ENCODE results near the gene GIT2. TPM values are rescaled to one million over a fixed set of nuclear protein-coding genes. Genes with fewer than 3 reads are reported as not detected.

The GIT2 gene
- total and polyA plus RNA-seq, 2 of the 13 experiments (the other 11 are each of a cell fraction or from before 2014, with no cell fraction given): 18.4 to 19.8 TPM

DNA sequence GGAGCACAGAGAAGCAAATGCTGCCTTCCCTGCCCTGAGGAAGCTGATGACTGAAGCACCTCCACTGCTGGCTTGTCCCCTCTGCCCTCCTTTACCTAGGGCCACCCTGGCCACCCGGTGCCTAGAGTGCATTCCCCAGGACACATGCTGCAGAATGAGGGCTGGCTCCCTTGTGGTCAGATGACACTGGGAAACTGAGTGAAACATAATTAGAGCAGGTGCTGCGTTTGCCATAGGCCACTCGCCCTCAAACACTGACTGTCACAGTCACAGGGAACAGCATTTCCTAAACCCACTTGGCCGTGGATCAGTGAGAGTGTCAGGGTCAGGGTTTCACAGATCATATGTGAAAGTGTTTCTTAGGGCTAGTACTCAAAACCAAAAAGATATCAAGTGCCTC is 80.1 kb downstream of the GIT2 start:
- H3K9me3 ChIP-seq (ENCODE audit: low read length): no peaks in the 10 kb centered on the region
- no TSS peak for BruUV-seq (replicated peaks)
- no peaks in the 10 kb centered on the region for H4K20me1 ChIP-seq (ENCODE audit: insufficient read depth, low read length)
- no peak overlapping the region for H2AFZ ChIP-seq (ENCODE audit: low read length)
- intact Hi-C loops (cut with micrococcal nuclease; ENCODE audit: unreplicated experiment) (no loop called here), in situ Hi-C loops (cut with HindIII; ENCODE audit: extremely low pct_ligation_motif_present, low pct_unique_long_range_greater_than_20kb) (no loop called here)
- FAIRE-seq (no peak), DNase-seq (ENCODE audit: low spot score) (no peak), ATAC-seq (no peak)
- no peak overlapping the region for H3K9ac ChIP-seq (ENCODE audit: insufficient read depth, low read depth, low read length)
- H3K27ac ChIP-seq (ENCODE audit: extremely low read length, insufficient read depth, low read length): no peak overlapping the region
- H3K27me3 ChIP-seq (ENCODE audit: control insufficient read depth in 1 of 2, insufficient read depth in 2 of 2, low read length in 2 of 2): no peaks in the 10 kb centered on the region
- ChIA-PET POLR2A (no interaction called here), CTCF (ENCODE audit: low intra/inter-chr PET ratio, low total read pairs) (no interaction called here)
- H3K36me3 ChIP-seq (replicated peaks in 1 of 2; ENCODE audit: control insufficient read depth in 1 of 2, insufficient read depth in 2 of 2, low read length in 2 of 2): peaks cover 22 to 63% of the 10 kb centered on the region in 2 experiments
- WGBS (ENCODE audit: low lambda C conversion rate): 100% methylated on average over 1 of the region's 4 CpGs
- no peaks in the 10 kb centered on the region for H3K79me2 ChIP-seq (ENCODE audit: insufficient read depth, low read length)
- no peak overlapping the region for H3K4me2 ChIP-seq (ENCODE audit: low read depth, low read length)
- no peak overlapping the region for H3K4me3 ChIP-seq (replicated peaks in 1 of 3; ENCODE audit: insufficient read depth in 1 of 3, low read depth in 2 of 3, low read length in 3 of 3)
- no peaks in the 10 kb centered on the region for H3K4me1 ChIP-seq (ENCODE audit: insufficient read depth, low read length)
- TF ChIP-seq TSC22D2 (CRISPR knock-in tag; IDR thresholded peaks at IDR 0.05; ENCODE audit: borderline replicate concordance) (no peak), ASH2L (IDR thresholded peaks at IDR 0.05; ENCODE audit: insufficient read length, low read depth, low read length) (no peak), ZKSCAN5 (CRISPR knock-in tag; IDR thresholded peaks at IDR 0.05) (no peak), ATF7 (IDR thresholded peaks at IDR 0.05) (no peak), ATF7 (CRISPR knock-in tag; IDR thresholded peaks at IDR 0.05) (no peak), THAP11 (CRISPR knock-in tag; IDR thresholded peaks at IDR 0.05) (no peak), ZNF30 (CRISPR knock-in tag; IDR thresholded peaks at IDR 0.05) (no peak), NAIF1 (CRISPR knock-in tag; IDR thresholded peaks at IDR 0.05; ENCODE audit: borderline replicate concordance) (no peak), ZSCAN30 (CRISPR knock-in tag; IDR thresholded peaks at IDR 0.05) (no peak), MBNL3 (CRISPR knock-in tag; conservative IDR thresholded peaks at IDR 0.05) (no peak), YEATS2 (CRISPR knock-in tag; IDR thresholded peaks at IDR 0.05; ENCODE audit: borderline replicate concordance) (no peak)
- TF ChIP-seq, protein P1, sequence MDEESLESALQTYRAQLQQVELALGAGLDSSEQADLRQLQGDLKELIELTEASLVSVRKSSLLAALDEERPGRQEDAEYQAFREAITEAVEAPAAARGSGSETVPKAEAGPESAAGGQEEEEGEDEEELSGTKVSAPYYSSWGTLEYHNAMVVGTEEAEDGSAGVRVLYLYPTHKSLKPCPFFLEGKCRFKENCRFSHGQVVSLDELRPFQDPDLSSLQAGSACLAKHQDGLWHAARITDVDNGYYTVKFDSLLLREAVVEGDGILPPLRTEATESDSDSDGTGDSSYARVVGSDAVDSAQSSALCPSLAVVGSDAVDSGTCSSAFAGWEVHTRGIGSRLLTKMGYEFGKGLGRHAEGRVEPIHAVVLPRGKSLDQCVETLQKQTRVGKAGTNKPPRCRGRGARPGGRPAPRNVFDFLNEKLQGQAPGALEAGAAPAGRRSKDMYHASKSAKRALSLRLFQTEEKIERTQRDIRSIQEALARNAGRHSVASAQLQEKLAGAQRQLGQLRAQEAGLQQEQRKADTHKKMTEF (CRISPR knock-in tag; IDR thresholded peaks at IDR 0.05): no peak
- TF ChIP-seq, protein P2, sequence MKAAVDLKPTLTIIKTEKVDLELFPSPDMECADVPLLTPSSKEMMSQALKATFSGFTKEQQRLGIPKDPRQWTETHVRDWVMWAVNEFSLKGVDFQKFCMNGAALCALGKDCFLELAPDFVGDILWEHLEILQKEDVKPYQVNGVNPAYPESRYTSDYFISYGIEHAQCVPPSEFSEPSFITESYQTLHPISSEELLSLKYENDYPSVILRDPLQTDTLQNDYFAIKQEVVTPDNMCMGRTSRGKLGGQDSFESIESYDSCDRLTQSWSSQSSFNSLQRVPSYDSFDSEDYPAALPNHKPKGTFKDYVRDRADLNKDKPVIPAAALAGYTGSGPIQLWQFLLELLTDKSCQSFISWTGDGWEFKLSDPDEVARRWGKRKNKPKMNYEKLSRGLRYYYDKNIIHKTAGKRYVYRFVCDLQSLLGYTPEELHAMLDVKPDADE (CRISPR knock-in tag; IDR thresholded peaks at IDR 0.05): no peak
- TF ChIP-seq, protein P3, sequence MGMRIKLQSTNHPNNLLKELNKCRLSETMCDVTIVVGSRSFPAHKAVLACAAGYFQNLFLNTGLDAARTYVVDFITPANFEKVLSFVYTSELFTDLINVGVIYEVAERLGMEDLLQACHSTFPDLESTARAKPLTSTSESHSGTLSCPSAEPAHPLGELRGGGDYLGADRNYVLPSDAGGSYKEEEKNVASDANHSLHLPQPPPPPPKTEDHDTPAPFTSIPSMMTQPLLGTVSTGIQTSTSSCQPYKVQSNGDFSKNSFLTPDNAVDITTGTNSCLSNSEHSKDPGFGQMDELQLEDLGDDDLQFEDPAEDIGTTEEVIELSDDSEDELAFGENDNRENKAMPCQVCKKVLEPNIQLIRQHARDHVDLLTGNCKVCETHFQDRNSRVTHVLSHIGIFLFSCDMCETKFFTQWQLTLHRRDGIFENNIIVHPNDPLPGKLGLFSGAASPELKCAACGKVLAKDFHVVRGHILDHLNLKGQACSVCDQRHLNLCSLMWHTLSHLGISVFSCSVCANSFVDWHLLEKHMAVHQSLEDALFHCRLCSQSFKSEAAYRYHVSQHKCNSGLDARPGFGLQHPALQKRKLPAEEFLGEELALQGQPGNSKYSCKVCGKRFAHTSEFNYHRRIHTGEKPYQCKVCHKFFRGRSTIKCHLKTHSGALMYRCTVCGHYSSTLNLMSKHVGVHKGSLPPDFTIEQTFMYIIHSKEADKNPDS (CRISPR knock-in tag; IDR thresholded peaks at IDR 0.05): no peak
- TF ChIP-seq, protein P4, sequence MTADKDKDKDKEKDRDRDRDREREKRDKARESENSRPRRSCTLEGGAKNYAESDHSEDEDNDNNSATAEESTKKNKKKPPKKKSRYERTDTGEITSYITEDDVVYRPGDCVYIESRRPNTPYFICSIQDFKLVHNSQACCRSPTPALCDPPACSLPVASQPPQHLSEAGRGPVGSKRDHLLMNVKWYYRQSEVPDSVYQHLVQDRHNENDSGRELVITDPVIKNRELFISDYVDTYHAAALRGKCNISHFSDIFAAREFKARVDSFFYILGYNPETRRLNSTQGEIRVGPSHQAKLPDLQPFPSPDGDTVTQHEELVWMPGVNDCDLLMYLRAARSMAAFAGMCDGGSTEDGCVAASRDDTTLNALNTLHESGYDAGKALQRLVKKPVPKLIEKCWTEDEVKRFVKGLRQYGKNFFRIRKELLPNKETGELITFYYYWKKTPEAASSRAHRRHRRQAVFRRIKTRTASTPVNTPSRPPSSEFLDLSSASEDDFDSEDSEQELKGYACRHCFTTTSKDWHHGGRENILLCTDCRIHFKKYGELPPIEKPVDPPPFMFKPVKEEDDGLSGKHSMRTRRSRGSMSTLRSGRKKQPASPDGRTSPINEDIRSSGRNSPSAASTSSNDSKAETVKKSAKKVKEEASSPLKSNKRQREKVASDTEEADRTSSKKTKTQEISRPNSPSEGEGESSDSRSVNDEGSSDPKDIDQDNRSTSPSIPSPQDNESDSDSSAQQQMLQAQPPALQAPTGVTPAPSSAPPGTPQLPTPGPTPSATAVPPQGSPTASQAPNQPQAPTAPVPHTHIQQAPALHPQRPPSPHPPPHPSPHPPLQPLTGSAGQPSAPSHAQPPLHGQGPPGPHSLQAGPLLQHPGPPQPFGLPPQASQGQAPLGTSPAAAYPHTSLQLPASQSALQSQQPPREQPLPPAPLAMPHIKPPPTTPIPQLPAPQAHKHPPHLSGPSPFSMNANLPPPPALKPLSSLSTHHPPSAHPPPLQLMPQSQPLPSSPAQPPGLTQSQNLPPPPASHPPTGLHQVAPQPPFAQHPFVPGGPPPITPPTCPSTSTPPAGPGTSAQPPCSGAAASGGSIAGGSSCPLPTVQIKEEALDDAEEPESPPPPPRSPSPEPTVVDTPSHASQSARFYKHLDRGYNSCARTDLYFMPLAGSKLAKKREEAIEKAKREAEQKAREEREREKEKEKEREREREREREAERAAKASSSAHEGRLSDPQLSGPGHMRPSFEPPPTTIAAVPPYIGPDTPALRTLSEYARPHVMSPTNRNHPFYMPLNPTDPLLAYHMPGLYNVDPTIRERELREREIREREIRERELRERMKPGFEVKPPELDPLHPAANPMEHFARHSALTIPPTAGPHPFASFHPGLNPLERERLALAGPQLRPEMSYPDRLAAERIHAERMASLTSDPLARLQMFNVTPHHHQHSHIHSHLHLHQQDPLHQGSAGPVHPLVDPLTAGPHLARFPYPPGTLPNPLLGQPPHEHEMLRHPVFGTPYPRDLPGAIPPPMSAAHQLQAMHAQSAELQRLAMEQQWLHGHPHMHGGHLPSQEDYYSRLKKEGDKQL (CRISPR knock-in tag; IDR thresholded peaks at IDR 0.05; ENCODE audit: low read depth): no peak

Measured in HepG2 (cell line).